AG04450 (cell line): Measurements from ENCODE around the gene ADGRV1. TPM values are rescaled to one million over a fixed set of nuclear protein-coding genes. Genes with fewer than 3 reads are reported as not detected.

Source experiments
- CTCF ChIA-PET: fragments of 300-600, 350-600 bp; formaldehyde crosslinking; extraction: SDS; loops from one replicate; lab custom pipeline; 2022; ENCODE audit warnings: antibody characterized with exemption, inconsistent platforms; lab: Charles Lee
- POLR2A ChIA-PET: fragments of 350-600 bp; formaldehyde crosslinking; extraction: SDS; loops from one replicate; lab custom pipeline; 2021; ENCODE audit warnings: antibody characterized with exemption, inconsistent platforms; lab: Yijun Ruan, JAX
- DNase-seq: peaks from one replicate; pipeline ENCODE4 v3.0.0-alpha.2; 2011; ENCODE audit warnings: low read depth, low spot score
- H3K27ac ChIP-seq: one replicate; pipeline ENCODE4 v1.5.1; 2012; ENCODE audit warnings: low read depth, low read length, control low read depth
- H3K27me3 ChIP-seq: one replicate; pipeline ENCODE4 v1.6.0; 2012; ENCODE audit warnings: low read length; ENCODE audit not compliant: control insufficient read depth, insufficient read depth
- H3K4me3 ChIP-seq: 2 replicates; pipeline ENCODE4 v1.5.1; 2011; ENCODE audit warnings: mild to moderate bottlenecking, low read depth, low read length, control low read depth
- H3K9me3 ChIP-seq: 2 replicates; pipeline ENCODE4 v1.5.1; 2012; ENCODE audit warnings: low read length; ENCODE audit not compliant: control insufficient read depth, insufficient read depth
- CTCF ChIP-seq: IDR thresholded peaks from 2 replicates; pipeline ENCODE4 v1.5.1; 2011; ENCODE audit warnings: low read depth, low read length, control low read depth, inconsistent platforms
- polyA plus RNA-seq: library from polyadenylated mRNA; depleted of rRNA; stranded (reverse); fragments of >200 nt; gene quantifications from 2 replicates; pipeline ENCODE4 v1.2.3, GENCODE V29; 2011

ADGRV1 gene
- polyA plus RNA-seq, 1 experiment, result 0.06 TPM

GRCh38 chr5:91162534-91163381 lies 604.2 kb downstream of the ADGRV1 start:
- Histone ChIP-seq H3K27ac (peak overlapping the region; percentile 59), H3K4me3 (no peak overlapping the region), H3K27me3 (no peaks in the 10 kb centered on the region), H3K9me3 (no peaks in the 10 kb centered on the region)
- no peak for TF ChIP-seq CTCF
- peak; percentile 69 for DNase-seq
- ChIA-PET CTCF (interaction anchor here (1.0 kb wide), 1 partner anchor 61 kb away, joined by 3 read pairs; no protein-coding TSS in a partner anchor), POLR2A (no interaction called here)

GRCh38 chr5:91164424-91164823 lies 605.8 kb downstream of the ADGRV1 start:
- POLR2A ChIA-PET, result no interaction called here
- H3K27ac ChIP-seq, result no peak overlapping the region
- no peaks in the 10 kb centered on the region for H3K9me3 ChIP-seq
- no peaks in the 10 kb centered on the region for H3K27me3 ChIP-seq
- no peak overlapping the region for H3K4me3 ChIP-seq
- no peak for TF ChIP-seq CTCF
- no peak for DNase-seq
- CTCF ChIA-PET, result no interaction called here

GRCh38 chr5:91166059-91166807 lies 607.6 kb downstream of the ADGRV1 start:
- peak overlapping the region; percentile 43 for H3K27ac ChIP-seq
- no peaks in the 10 kb centered on the region for H3K9me3 ChIP-seq
- H3K27me3 ChIP-seq, result no peaks in the 10 kb centered on the region
- ChIA-PET CTCF (no interaction called here), POLR2A (no interaction called here)
- DNase-seq, result no peak
- no peak for TF ChIP-seq CTCF
- H3K4me3 ChIP-seq, result no peak overlapping the region

GRCh38 chr5:91168859-91169258 lies 610.3 kb downstream of the ADGRV1 start:
- no peak for DNase-seq
- Histone ChIP-seq H3K27ac (no peak overlapping the region), H3K27me3 (no peaks in the 10 kb centered on the region), H3K4me3 (no peak overlapping the region), H3K9me3 (no peaks in the 10 kb centered on the region)
- CTCF ChIA-PET, result no interaction called here
- POLR2A ChIA-PET, result interaction anchor here (0.5 kb wide), 1 partner anchor 129 kb away, joined by 4 read pairs; no protein-coding TSS in a partner anchor
- no peak for TF ChIP-seq CTCF

GRCh38 chr5:91170266-91170665 lies 611.7 kb downstream of the ADGRV1 start:
- DNase-seq, result no peak
- no peaks in the 10 kb centered on the region for H3K27me3 ChIP-seq
- no peak overlapping the region for H3K27ac ChIP-seq
- ChIA-PET POLR2A (no interaction called here), CTCF (no interaction called here)
- TF ChIP-seq CTCF, result no peak
- no peaks in the 10 kb centered on the region for H3K9me3 ChIP-seq
- H3K4me3 ChIP-seq, result no peak overlapping the region
